Stimulated activated naive CD4-positive, alpha-beta T cell (primary cell): ENCODE measurements around the gene FKBP9.
"Not testable (repeated sequence)": the region's sequence is repeated elsewhere in the genome, so short reads cannot be mapped to it uniquely, and the experiment has no call there.

ENCODE experiments used
- DNase-seq, 6 experiments: peaks; one replicate each; lab custom pipeline; 2025; lab: John Stamatoyannopoulos, UW

FKBP9 gene, protein sequence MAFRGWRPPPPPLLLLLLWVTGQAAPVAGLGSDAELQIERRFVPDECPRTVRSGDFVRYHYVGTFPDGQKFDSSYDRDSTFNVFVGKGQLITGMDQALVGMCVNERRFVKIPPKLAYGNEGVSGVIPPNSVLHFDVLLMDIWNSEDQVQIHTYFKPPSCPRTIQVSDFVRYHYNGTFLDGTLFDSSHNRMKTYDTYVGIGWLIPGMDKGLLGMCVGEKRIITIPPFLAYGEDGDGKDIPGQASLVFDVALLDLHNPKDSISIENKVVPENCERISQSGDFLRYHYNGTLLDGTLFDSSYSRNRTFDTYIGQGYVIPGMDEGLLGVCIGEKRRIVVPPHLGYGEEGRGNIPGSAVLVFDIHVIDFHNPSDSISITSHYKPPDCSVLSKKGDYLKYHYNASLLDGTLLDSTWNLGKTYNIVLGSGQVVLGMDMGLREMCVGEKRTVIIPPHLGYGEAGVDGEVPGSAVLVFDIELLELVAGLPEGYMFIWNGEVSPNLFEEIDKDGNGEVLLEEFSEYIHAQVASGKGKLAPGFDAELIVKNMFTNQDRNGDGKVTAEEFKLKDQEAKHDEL

DNA sequence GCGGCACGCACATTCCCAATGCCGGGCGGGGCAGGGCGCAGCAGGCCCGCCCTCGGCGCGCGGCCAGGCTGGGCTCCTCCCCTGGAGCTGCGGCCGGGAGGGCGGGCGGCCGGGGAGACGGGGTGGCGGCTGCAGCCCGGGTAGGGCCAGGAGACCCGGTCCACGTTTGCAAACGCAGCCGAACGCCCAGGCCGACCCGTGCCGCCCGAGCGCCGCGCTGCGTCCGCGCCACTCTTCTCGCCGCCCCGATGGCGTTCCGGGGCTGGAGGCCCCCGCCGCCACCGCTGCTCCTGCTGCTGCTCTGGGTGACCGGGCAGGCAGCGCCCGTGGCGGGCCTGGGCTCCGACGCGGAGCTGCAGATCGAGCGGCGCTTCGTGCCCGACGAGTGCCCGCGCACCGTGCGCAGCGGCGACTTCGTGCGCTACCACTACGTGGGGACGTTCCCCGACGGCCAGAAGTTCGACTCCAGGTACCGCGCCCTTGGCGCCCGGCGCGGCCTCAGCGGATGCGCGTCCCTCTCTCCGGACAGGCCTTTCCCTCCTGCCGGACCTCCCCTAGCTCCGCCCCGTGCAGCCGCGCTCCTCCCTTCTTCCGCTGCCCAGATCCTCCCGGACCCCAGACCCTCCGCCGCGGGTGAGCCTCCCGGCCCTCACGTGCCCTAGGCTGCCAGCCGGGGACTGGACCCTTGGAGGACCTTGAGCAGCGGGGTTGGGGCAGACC is at the start of gene FKBP9:
FKBP9 (plus strand) TSS at position 115 of the 720 bp plus-strand sequence; CDS start at position 249, 134 bp downstream.
- peak in 1 of 6 experiments; percentile 7 for DNase-seq

DNA sequence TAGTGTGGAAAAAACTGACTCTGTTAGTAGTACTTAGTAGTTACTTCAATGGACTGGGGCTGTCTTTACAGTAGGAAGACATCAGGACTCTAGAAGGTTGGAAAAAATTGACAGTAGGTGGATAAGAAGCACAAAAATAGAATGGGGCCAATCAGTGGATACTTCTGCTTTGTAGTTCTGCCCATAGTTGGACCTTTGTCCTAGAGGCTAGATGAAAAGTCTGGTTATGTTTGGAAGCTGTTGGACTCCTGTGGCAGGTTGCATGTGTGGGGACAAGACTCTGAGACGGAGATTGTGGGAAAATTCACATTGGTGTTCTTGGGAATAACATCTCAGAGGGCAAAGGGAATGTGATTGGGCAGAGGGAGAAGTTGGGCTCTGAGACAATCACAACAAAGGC is 47.0 kb upstream of the FKBP9 start:
- no peak for DNase-seq

DNA sequence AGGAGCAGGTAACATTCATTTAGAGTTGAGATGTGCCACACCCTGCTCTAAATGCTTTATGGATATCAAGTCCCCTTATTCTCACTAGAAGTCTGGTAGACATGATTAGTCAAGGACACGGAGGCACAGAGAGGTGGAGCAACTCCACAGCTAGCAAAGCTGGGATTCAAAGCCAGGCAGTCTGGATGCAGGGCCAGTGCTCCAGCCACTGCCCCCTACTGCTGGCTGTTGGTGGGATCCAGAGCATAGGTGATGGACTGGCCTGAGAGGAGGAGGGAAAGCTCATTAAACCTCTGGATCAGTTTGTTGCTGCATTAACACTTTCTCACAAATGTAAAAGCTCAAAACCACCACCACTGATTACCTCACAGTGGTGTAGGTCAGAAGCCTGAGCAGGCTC is 43.1 kb upstream of the FKBP9 start:
- DNase-seq, result no peak

DNA sequence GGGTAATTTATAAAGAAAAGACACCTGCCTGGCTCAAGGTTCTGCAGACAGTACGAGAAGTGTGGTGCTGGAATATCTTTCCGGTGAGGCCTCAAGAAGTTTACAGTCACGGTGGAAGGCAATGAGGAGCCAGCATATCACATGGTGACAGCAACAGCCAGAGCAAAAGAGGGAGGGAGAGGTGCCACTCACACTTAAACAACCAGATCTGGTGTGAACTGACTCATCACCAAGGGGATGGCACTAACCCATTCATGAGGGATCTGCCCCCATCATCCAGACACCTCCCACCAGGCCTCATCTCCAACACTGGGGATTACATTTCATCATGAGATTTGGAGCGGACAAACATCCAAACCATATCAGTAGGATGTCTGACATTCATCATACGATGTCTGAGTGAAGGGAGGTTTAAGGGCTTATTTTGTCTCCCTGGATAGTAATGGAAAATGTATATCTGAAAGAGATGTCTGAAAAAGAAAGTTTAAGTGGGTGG is 42.2 kb upstream of the FKBP9 start:
- DNase-seq, result no peak

DNA sequence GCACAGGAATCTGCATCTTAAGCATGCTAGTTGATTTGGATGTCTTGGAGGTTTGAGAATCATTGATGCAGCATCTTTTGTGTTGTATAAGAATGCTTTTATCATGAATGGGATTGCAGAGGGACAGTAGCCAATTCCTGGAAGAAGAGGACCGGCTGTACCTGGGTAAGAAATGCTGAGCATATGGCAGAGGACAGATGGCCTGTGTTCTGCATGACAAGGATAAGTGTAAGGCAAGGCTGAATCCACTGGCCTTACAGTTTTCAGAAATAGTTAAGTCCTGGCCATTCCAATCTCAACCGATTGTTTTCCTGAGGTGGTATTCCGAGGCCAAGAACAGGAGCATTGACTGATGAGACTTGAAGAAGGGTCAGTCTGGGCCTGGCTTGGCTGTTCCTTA is 41.2 kb upstream of the FKBP9 start:
- DNase-seq, result no peak

DNA sequence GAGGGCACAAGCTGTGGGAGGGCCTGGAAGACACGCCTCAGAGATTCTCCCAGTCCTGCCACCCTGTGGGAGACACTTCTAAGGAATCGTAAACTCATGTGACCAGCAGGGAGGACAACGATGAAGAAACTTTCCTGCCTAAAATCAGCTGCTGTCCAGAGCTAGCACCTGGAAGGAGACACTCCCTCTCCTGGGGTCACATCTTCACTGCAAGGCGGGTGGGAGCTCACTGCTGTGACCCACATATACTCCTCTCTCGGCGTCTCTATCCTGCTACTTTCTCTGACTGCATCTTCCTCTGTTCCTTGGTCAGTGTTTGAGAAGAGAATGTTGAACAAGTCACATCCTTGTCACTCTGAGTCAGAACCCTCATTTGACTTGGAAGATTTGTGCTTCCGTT is 40.2 kb upstream of the FKBP9 start:
- not testable (repeated sequence) for DNase-seq

DNA sequence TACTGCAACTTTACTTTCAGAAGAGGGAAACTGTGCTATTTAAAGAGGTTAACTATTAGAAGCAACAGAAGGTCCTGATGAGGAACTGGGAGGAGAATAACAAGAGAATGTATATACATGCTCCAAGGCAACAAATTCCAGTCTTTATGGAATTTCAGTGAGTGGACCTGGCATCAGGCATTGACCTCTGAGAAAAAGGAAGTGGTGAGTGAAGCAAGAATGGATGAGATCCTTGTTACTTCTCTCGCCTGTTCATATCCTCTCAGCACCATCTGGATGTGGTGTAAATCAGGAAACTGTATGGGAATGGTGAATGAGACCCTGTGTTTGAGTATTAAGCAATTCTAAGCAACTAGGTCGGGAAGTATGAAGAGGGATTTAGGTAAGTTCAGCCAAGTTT is 35.3 kb upstream of the FKBP9 start:
- DNase-seq, result no peak

DNA sequence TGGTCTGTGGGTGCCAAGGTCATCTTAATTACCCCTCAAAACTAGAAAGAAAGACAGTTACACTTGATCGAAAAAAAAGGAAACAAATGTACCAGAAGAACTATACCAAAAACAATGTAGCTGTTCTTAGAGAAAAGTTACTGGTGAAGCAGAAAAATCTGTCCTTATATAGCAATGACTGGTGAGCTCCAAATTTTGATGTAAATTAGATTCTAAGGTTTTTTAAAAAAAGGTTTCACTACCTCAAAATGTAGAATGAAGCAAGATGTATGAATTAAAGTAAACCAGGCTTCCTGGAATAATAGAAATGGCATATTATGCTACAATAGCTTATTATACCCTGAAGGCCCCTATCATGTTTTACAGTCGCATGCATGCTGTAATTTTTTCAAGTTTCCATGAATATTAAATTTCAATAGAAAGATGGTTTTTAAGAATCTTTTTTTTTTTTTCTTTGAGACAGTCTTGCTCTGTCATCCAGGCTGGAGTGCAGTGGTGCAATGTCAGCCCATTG is 28.4 kb upstream of the FKBP9 start:
- no peak for DNase-seq

DNA sequence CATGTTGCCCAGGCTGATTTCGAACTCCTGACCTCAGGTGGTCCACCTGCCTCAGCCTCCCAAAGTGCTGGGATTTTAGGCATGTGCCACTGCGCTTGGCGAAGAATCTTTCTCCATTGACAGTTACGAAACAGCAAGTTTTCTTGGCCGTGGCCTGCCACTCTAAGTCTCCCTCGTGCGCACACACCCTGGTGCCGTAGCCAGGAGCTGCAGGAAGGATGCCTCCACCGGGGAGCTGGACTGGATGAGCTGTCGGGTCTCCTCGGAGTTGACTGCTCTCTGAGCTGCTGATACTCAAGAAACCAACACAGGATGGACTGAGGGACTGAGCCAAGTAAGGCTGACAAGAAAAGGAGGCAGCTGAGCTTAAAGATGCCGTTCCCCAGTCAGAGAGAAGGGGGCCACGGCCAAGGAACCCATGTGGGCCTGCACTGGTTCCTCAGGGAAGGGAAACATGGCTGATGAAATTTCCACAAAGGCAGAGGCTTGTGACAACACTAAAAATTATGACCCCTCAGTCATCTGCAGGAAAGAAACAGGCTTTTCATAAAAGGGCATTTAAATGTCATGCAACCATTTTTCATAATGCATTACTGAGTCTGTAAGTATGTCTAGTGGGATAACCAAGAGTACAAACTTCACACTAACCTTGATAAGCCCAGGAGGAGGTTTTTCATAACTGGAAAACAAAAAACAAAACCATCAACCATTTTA is 27.7 kb upstream of the FKBP9 start:
- DNase-seq, result no peak

DNA sequence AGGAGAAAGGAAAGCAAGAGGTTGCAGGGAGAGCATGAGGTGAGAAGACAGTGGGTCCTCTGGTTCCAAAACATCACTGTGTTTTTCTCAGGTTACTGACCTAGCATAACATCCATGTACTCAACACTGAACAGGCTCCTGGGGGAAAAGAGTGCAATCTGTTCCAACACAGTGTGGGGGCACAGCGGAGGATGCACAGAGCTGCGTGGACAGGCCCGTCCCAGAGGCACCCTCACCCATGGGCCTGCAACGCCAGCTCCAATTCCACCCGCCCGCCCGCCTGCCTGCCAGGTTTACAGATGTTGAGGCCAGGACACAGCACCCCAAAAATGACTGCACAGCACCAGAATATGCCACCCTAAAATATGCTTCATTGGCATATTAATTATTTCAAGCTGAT is 26.9 kb upstream of the FKBP9 start:
- DNase-seq, result no peak

DNA sequence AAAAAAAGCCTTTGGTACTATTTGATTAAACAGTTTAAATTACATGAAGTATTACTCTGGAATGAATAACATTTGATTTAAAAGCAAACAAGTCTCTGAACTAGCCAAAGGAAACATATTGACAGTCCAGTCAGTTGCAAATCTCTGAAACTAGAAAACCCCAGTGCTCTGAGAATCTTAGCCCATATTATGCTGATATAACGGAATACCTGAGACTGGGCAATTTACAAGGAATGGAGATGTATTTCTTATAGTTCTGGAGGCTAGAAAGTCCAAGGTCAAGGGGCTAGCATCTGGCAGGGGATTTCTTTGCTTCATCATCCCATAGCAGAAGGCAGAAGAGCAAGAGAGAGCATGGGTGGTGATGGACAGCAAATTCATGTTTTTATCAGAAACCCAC is 21.7 kb upstream of the FKBP9 start:
- DNase-seq, result no peak

DNA sequence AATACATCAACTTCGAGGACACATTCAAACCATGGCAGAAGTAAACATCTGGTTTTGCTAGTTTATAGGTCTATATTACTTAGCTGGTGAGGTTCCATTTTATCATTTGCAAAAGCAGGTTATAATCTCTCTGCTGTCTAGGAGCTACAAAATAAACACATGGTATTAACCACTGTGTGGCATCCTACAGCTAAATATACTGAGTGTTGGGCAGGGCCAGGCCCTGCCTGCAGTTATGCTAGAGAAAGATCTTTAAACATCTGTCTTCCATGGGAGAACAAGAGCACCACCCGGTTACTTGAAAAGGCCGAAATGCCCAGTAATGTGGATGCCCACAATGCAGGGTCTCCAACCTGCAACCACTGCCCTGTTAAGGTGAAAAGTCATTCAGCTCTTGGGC is 20.6 kb upstream of the FKBP9 start:
- no peak for DNase-seq

DNA sequence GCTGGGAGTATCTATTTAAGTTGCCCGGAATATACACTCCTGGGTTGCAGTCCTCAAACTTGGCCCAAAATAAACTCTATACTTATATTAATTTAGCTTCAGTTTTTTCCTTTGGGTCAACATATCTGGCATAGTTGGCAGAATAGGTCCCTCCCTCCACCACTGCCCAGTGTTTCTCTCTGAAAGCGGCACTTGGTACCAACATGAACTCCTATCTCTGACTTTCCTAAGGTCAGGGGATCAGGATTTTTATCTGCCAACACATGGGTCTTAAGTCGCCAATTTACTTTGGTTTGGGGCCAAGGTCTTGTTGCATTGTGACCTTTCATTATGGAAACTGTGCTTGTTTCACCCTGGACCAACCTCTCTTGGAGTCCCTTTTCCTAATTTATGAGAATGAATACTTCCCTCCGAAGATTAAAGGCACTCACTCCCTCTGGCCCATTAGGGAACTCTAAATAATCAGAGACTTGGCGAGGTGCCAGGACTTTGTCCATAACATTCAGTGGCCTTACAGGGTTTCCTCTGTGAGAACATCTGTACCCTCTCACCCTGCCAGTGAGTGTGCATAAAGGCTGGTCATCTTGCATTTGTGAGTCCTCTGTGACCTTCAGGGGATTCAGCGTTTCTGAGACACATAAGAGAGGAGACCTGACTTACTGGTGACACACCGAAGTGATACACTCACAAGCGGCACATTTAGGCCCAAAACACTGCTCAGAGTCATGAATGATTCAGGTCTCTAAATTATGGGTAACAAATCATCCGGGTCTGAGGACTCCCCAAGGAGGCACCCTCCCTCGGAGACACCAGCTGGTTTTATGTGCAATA is 19.7 kb upstream of the FKBP9 start:
- peak in 1 of 6 experiments; percentile 4 for DNase-seq

DNA sequence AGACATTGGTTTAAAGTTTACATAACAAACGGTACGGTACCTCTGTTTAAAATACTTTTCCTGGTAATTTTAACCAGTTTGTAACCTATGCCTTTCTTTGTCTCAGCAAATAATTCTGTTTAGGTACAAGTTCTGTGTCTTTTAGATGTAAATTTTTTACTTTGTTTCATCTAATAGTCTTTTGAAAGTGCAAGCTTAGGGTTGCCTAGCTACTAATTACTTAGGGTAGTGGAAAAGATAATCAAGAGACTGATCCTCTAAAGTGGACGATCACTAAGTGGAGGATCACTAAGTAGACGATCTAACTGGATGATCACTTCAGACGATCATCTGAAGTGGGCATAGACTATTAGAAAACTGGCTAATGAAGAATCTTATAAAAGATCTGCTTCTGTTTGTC is 16.1 kb upstream of the FKBP9 start:
- DNase-seq, result no peak

DNA sequence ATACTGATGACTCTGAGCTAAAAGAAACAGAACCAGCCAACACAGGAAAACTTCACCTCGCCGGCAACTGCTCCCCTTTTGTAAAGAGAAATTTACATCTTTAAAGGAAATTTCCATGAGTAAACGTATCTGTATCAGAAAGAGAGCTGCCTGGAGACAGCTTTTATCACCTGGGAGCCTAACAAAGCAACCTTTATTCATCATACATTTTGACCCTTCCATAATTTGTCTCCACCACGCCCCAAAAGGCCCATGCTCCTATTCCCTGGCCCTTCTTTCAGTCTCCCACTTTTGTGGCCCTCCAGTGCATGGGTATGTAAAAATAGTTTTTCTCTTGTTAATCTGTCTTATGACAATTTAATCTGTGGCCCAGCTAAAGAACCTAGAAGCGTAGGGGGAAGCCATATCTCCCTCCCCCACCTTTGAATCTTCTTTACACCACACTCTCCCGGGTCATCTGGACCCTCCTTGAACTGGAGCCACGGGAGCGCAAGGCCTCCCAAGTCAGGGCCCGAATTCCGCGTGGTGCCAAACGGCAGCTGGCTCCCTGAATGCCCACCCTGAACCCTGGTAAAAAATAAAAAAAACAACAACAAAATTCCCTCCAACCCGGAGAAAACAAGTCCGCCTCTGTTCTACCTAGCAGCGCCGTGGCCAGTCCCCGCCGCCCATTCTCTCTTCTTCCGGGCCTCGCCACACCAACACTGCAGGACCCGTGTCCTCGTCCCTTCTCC is 15.4 kb upstream of the FKBP9 start:
- no peak for DNase-seq

DNA sequence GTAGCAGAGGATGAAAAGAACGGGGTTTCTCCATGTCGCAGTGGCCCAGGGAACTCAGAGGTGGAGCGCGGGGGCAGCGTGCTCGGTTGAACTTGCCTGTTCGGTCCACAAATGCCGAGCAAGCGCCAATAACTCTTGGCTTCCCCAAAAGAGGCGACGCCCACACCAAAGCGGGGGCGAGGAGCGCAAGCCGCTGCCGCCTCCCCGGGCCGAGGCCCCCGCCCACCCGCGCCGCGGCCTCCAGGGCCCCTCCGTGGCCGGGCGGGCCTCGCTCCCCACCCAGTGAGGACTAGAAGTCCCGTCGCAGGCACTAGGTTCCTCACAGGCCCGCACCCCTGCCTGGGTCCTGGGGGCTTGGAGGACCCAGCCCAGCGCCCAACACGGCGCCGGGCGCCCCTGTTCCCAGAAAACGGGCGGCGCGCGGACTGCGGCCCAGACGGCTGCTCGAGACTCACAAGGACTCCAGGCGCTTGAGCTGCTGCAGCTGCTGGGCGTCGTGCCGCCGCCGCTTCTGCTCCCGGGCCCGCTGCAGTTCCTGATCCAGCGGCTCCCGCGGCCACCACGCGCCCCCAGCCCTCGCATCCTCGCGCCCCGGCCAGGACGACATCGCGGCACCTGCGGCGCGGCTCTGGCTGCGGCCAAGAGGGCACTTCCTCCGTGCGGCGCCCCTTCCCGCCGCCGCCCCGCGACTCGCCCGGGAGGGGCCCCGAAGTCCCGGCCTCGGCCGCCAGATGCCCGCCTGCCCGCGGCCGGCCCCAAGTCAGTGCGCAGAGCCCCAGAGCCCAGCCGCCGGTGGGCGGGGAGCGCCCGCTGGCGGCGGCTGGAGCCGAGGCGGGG is 14.6 kb upstream of the FKBP9 start:
- peak; percentile 25 to 60 (median 56) for DNase-seq

DNA sequence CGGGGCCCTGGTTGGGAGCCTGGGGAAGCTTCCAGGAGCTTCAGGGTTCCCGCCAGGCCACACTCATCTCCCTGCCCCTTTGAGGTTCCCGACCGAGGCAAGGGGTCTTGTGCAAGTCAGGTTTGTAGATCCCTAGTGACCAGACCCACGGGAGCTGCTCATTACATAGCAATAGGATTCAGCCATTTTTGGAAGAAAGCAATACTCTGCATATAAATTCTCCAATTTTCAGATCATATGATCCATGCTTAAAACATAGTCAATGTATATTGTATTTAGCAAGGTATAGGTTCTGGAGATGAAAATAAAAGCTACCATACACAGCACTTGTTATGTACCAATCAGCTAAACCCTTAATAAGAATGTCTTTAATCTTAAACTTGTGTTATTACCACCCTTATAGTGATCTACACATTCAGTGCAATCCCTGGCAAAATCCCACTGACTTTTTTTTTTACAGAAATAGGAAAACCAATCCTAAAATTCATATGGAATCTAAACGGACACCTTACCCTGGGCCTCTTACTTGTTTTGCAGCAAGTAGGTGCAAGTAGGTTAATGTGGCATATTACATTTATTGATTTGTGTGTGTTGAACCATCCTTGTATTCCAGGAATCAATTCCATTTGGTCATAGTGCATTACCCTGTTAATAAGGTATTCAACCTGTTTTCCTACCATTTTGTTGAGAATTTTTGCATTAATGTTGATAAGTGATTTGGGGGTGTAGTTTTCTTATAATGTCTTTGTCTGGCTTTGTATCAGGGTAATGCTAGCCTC is 13.8 kb upstream of the FKBP9 start:
- DNase-seq, result no peak

DNA sequence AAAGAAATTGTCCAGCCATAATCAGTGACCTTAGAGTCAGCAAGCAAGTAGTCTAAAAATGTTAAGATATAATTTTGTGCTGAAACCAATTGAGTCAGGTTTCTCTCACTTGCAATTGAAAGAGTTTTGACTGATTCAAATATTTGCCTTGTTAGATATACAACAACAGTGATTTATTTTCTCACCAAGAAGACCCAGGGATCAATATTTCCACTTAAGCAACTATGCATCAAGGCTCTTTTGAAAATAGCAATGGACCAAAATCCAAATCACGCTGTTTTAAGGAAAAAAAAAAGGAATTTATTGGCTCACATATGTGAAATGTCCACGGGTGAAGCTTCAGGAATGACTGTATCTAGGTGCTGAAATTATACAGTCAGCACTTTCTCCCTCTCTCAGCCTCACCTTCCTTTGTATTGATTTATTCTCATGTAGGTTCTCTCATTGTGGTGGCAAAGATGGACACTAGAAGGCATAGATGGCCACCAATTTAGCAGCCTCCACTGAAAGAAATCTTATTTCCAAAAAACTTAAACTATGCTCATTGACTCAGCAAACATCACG is 9.7 kb upstream of the FKBP9 start:
- DNase-seq, result no peak
